ENCODE data around the gene CPZ.
"Not testable (repeated sequence)": the region's sequence is repeated elsewhere in the genome, so short reads cannot be mapped to it uniquely, and the experiment has no call there.

Gene CPZ

DNA sequence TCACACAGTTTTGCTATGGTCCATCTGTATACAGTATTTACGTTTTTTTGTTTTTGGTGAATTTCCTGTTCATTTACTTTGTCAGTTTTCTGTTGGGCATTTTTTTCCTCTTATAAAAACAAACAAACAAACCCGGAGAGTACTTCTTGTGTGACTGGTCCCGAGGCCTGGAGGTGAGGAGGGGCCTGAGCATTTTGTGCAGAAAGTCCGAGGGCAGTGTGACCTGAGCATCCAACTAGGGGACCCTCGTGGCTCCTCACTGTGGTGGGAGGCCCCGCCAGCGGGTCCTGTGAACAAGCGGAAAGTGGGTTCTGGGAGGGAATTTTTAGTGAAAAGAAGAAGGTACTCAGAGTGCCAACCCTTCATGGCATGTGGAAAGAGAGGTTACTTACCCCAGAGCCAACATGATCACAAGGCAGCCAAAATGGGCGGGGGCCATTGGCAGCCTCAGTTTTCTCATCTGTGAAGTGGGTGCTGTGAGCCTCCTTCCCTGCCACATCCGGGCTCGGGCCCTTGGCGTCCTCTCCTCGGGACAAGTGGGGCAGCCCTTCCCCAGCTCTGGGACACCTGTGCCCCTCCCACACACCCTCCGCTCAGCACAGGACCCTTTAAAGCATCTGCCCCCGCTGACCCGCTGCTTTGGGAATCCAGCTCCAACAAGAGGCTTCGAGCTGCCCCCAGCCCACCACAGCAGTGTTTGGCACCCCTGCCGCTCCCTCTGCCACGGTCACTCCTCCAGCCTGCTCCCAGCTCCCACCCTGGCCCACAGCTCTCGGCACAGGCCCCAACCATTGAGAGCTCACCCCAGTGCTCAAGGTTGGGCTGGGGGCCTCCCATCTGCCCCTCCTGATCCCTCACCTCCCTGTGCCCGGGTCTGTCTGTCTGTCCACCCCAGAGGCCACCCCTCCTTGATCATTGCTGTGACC lies 35.2 kb upstream of the CPZ start:
- DNase-seq = no peak

GRCh38 chr4:8558080-8558960 lies 34.2 kb upstream of the CPZ start:
- no peak for DNase-seq

DNA sequence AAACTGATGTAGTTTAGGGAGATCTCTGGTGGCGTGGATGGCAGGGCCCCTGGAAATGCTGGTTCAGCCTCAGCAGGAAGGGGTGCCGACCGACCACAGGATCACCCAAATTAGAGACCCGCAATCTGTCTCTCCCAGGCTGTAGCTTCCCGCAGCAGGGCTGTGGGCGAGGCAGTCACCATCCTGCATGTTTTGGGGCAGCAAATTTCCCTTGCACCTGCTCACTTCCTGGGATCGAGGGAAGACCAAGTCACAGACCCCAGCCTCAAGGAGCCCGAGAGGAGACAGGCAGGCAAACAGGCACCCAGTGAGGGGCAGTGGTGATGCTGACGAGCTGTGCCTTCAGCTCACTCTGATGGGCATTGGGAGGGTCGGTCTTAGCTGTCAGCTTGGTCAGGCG lies 33.6 kb upstream of the CPZ start:
- DNase-seq = no peak

DNA sequence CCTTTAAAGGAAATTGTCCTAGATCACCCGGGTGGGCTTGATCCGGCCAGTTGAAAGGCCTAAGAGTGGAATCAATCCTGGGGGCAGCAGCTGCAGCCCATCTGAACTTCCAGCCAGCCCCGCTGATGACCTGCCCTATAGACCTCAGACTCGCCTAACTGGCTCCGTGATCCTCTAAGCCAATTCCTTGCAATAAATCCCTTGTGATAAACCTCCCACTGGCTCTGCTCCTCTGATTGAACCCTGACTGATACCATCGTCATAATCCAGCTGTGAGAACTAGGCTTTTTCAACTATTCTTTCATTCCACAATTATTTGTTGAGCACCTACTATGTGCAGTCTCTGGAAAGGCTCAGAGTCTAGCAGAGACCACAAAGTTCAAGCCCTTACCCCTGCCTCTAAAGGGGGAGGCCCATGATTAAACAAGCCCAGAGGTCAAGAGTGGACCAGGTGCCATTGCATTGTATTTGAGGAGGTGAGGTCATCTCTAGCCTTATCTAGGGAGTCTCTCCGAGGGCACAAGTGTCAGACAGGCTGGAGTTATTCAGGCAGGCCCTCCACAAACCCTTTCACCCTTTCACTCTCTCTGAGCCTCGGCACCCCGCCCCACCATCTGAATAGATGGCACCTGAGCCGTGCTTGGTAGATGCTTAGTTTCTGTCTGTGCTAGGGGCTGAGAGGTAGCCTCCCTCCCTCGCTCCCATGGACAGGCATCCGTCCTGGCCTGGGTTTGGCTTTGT lies 32.9 kb upstream of the CPZ start:
- DNase-seq = no peak

DNA sequence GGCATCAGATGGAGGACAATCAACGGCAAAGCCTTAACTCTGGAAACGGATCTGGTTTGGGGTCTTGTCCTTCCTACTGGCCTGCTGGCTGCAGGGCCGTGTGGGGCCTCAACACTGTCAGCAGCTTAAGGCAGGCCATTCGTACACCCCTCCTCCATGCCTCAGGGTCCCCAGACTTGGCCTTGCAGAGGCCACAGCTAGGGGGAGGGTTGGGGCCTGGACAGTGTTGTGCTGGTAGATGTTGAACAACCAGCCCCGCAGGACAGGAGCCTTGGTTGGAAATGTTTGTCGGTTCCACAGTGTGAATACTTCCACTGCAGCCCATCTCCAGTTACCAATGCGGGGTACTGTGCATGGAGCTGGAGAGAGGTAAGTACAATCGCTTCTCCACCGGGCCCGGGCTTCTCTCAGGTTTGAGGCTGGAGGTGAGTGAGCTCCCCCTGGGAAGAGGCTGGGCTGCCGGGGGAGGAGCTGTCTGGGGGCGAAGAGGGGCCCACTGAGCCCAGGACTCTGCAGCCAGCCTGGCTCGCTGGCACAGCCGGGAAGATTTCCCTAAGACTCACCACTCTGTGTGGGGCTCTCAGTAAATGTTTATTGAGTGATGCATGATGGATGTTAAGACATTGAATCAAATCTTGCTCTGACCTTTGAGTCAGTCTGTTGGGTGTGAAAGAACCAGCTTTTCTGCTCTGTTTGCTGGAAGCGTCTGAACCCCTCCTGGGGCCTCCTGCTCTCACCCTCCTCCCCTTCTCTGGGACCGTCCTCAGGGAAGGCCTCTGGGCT lies 32.1 kb upstream of the CPZ start:
- DNase-seq = no peak

DNA sequence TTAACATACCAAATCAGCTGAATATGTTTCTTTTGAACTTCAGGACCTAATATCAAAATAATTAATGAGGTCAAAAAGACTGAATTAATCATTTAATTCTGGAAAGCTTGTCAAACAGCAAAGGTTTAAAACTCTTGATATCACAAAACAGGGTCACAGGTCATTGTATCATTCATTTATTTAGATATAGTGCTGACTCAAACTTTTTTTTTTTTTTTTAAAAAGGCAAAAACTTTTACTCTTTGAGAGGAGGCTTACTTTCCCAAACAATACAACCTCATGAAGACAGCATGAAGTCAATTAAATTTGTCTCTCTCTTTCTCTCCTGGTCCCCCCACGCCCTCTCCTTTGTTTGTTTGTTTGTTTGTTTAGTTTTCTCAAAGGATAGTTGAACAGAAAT lies 28.0 kb upstream of the CPZ start:
- no peak for DNase-seq

DNA sequence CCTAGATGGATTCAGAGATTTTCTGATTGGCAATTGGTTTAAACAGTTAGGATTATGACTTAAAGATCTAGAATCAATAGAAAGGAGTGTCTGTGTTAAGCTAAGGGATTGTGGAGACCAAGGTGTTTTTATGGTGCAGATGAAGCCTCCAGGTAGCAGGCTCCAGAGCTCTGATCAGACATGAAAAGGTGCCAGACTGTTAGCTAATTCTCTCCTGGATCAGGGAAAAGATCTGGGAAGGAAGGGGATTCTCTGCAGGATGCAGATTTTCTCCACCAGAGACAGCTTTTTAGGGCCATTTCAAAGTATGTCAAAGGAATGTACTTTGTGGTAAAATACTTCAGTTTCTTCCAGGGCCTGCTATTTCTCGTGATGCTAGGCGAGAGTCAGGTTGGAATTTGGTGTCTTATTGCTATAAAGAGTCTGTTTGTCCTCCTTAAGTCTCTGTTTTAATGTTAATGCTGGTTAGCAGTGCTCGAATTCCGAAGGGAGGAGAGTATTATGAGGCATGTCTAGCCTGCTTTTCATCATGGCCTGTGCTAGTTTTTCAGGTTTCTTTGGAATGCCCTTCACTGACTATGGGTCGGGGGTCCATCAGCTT lies 24.4 kb upstream of the CPZ start:
- no peak for DNase-seq

DNA sequence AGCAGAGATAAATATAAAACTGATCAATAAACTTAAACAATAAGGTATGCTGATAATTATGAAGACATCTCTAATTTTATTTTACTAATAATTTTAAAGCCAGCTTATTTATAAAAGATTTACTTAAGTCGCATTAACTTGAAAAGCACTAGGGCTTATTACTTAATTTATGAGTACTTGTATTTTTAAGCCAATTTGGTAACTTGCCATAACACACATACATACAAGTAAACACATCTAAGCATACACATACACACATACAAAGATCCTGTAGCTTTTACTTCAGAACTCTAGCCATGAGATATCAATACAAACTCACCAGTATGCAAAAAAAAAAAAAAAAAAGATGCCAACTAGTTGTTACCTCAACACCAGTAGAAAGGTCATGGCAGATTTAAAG lies 22.4 kb upstream of the CPZ start:
- DNase-seq = no peak

DNA sequence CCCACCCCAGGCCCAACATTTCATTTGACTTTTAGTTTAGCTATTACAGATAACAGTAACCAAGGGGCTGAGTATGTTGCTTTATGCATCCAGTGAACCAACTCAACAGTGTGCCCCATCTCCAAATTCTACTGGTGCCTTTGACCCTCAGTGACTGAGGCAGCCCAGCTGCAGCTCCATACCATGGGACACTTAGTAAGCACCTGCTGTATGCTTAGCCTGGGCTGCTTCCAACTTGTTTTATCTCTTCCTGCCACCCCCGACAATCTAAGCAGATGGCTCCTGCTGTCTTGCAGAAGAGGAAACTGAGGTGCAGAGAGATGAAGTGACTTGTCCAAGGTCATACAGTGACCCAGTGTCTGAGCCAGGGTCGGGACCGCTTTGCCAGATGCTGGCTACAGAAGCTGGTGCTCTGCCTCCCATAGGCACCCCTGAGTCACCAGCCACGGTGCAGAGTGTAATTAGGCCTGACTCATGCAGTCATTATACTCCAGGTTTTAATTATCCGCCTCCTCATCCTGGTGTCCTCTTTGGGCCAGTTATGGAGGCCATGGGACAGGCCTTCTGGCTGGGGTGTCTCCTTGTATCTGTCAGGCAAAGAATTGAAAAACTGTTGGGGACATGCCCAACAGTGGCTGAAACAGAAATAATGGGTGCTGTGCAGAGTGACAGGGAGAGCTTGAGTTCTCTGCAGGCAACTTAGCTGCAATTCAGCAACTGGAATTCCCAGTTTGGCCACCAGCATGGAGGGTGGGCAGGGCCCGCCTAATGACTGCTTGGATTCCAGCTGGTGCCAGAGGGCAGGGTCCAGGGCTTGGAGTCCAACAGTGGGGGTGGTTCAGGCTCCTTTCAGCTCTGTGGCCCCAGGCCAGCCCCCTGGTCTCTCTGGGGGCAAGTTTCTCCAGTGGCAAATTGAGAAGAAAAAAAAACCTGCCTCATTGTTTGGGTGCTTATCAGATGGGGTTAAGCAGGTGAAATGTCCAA lies 20.6 kb upstream of the CPZ start:
- DNase-seq = no peak

- no peak for DNase-seq
Measured at GRCh38 chr4:8573266-8573665, 19.3 kb upstream of the CPZ start.

- DNase-seq = no peak
Measured at GRCh38 chr4:8574796-8575370, 17.7 kb upstream of the CPZ start.

- DNase-seq = no peak
Measured at GRCh38 chr4:8575457-8575856, 17.1 kb upstream of the CPZ start.

DNA sequence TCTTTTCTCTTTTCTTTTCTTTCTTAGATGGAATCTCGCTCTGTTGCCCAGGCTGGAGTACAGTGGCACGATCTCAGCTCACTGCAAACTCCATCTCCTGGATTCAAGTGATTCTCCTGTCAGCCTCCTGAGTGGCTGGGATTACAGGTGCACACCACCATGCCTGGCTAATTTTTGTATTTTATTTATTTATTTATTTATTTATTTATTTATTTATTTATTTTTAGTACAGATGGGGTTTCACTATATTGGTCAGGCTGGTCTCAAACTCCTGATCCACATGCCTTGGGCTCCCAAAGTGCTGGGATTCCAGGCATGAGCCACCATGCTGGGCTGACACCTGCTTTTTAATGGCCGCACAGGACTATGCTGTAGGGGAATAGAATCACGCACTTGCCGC lies 16.0 kb upstream of the CPZ start:
- DNase-seq = not testable (repeated sequence)

- DNase-seq = no peak
Measured at GRCh38 chr4:8577046-8577445, 15.5 kb upstream of the CPZ start.

DNA sequence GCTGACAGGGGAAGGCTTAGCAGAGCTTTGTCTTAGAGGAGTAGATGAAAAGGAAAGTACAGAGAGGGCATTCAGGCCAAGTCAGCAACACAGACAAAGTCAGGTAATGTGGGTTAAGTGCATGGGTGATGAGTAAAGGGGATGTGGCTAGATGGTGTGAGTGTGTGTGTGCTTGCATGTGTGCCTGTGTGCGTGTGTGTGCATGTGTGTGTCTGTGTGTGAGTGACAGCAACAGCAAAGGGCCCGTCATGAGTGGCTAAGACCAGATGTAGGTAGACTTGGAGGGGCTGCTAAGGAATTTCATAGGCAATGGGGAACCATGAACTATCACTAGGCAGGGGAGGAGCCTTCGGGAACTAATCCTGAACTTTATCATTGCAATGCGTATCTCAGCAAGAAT lies 14.6 kb upstream of the CPZ start:
- DNase-seq = no peak

DNA sequence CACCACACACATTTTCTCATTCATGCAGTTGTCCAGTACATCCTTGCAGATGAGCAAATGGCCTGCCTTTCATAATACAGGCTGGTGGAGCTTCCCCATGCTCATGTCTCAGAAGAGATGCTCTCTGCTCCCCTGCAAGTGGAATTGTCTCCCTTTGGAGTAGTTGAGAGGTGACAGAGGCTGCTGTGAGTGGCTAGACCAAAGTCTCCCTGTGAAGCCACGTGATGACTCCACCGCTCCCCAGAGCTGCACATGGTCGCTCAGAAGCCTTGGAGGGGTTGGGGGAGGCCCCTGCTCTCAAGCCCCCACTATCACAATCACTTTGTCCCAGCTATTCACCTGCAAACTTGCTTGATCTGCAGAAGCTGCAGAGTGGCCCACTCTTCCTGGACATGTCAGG lies 13.8 kb upstream of the CPZ start:
- DNase-seq = no peak

GRCh38 chr4:8579526-8580320 lies 12.8 kb upstream of the CPZ start:
- DNase-seq = no peak

DNA sequence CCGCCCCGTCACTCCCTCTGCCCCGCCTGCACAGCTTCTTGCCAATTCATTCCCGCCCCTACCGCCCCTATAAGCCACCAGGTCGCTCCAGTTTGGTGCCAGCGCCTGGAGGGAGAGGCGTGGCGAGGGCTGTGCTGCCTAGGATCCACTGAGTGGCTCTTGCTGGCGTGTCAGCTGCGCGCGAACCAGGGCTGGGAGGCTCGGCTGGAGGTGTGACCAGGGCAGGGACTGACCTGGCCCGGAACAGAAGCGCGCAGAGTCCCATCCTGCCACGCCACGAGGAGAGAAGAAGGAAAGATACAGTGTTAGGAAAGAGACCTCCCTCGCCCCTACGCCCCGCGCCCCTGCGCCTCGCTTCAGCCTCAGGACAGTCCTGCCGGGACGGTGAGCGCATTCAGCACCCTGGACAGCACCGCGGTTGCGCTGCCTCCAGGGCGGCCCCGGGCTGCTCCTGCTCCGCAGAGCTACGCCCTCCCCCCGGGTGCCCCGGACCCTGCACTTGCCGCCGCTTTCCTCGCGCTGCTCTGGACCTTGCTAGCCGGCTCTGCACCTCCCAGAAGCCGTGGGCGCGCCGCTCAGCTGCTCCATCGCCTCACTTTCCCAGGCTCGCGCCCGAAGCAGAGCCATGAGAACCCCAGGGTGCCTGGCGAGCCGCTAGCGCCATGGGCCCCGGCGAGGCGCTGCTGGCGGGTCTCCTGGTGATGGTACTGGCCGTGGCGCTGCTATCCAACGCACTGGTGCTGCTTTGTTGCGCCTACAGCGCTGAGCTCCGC lies 12.1 kb upstream of the CPZ start, which contains the start of gene GPR78:
Gene GPR78 (plus strand): TSS at position 72 of the 773 bp plus-strand sequence. CDS start 591 bp downstream, at position 663.
- DNase-seq = no peak

Data from DMS 273 treated with DMSO at 0.1 percent for 48 hours (cell line).